Common myeloid progenitor, CD34-positive (primary cell): Measurements from ENCODE around the gene CCR7.

Experiments used
- CTCF ChIA-PET: fragments of 350-600 bp; sonication (Branson Sonifier 250); formaldehyde crosslinking; loops from one replicate; lab custom pipeline; 2021; ENCODE audit warnings: antibody characterized with exemption; lab: Charles Lee
- POLR2A ChIA-PET: fragments of 350-600 bp; sonication (Branson Sonifier 250); formaldehyde crosslinking; loops from one replicate; lab custom pipeline; 2021; ENCODE audit warnings: antibody characterized with exemption; lab: Charles Lee
- DNase-seq, 3 donors: peaks; one replicate each; pipeline versions ENCODE4 v3.0.0 to v3.0.0-alpha.2; 2013
- H3K27ac ChIP-seq, 2 experiments: 1 replicate in 1 of 2; 2 replicates in 1 of 2; pipeline ENCODE4 v1.7.0; 2013; ENCODE audit warnings: inconsistent platforms in 2 of 2, low read length in 2 of 2, mild to moderate bottlenecking in 2 of 2, low read depth in 1 of 2, moderate library complexity in 1 of 2; ENCODE audit not compliant: severe bottlenecking in 2 of 2, insufficient read depth in 1 of 2, poor library complexity in 1 of 2
- H3K27me3 ChIP-seq, 5 experiments: replicated peaks in 2 of 5; 1 replicate in 3 of 5; 2 replicates in 2 of 5; pipeline versions ENCODE4 v1.6.1 to v1.7.0; 2013; ENCODE audit warnings: low read length in 4 of 5, mild to moderate bottlenecking in 2 of 5, moderate library complexity in 2 of 5, inconsistent platforms in 1 of 5; ENCODE audit not compliant: insufficient read depth in 5 of 5, control insufficient read depth in 4 of 5
- H3K36me3 ChIP-seq, 4 experiments: 1 replicate in 2 of 4; 2 replicates in 2 of 4; pipeline versions ENCODE4 v1.6.1 to v1.7.0; 2013; ENCODE audit warnings: low read length in 3 of 4, control low read depth in 1 of 4, mild to moderate bottlenecking in 1 of 4; ENCODE audit not compliant: control insufficient read depth in 4 of 4, insufficient read depth in 4 of 4
- H3K4me1 ChIP-seq, 4 experiments: 1 replicate in 3 of 4; 2 replicates in 1 of 4; pipeline versions ENCODE4 v1.6.1 to v1.7.1; 2013; ENCODE audit warnings: low read length in 3 of 4, mild to moderate bottlenecking in 3 of 4, control low read depth in 1 of 4, inconsistent platforms in 1 of 4, moderate library complexity in 1 of 4; ENCODE audit not compliant: control insufficient read depth in 4 of 4, insufficient read depth in 4 of 4; ENCODE audit errors: control extremely low read depth in 1 of 4
- H3K4me3 ChIP-seq, 7 experiments: 1 replicate in 4 of 7; 2 replicates in 3 of 7; pipeline versions ENCODE4 v1.5.1 to v1.7.0; 2013; ENCODE audit warnings: mild to moderate bottlenecking in 7 of 7, low read length in 6 of 7, moderate library complexity in 6 of 7, inconsistent platforms in 2 of 7, low read depth in 2 of 7, control low read depth in 1 of 7; ENCODE audit not compliant: insufficient read depth in 4 of 7, control insufficient read depth in 1 of 7; ENCODE audit errors: extremely low read depth in 1 of 7
- H3K9me3 ChIP-seq, 5 experiments: 1 replicate in 4 of 5; 2 replicates in 1 of 5; pipeline versions ENCODE4 v1.6.1 to v1.7.1; 2013; ENCODE audit warnings: low read length in 4 of 5, mild to moderate bottlenecking in 2 of 5, inconsistent platforms in 1 of 5, low read depth in 1 of 5, moderate library complexity in 1 of 5; ENCODE audit not compliant: control insufficient read depth in 4 of 5, insufficient read depth in 2 of 5; ENCODE audit errors: control extremely low read depth in 1 of 5
- WGBS: methylation state at CpG from one replicate; pipeline ENCODE4 v1.1.5; 2013; ENCODE audit not compliant: insufficient coverage; 5-methylcytosine and 5-hydroxymethylcytosine counted together

CCR7 gene

DNA sequence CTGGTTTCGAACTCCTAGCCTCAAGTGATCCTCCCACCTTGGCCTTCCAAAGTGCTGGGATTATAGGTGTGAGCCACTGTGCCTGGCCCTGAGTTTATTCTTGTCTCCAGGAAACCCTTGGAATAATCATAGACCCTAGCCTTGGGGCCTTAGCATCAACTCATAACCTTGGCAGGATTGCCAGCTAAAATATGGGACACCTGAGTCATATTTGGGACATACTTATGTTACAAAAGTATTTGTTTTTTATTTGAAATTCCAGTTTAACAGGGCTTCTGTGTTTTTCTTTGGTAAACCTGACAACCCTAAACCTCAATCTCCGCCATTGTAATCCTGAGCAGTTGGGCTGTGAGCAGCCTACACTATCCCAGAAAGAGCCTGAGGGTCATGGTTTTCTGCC is 35.3 kb downstream of the CCR7 start:
- no peaks in the 10 kb centered on the region for H3K36me3 ChIP-seq
- no peak overlapping the region for H3K4me3 ChIP-seq
- H3K4me1 ChIP-seq, result peaks cover 4 to 19% (median 9%) of the 10 kb centered on the region in 4 experiments
- no peak for DNase-seq
- no peak overlapping the region for H3K27ac ChIP-seq
- H3K27me3 ChIP-seq, result peaks cover 0 to 9% (median 0%) of the 10 kb centered on the region in 5 experiments
- CTCF ChIA-PET, result interaction anchor here (0.5 to 20.2 kb wide), 6 partner anchors 25 to 168 kb away, joined by 3 to 401 read pairs (median 12); partner anchors contain the start of genes CCR7, GJD3 and IGFBP4
- POLR2A ChIA-PET, result no interaction called here
- peaks cover 0 to 9% (median 2%) of the 10 kb centered on the region in 5 experiments for H3K9me3 ChIP-seq
- WGBS, result 100% methylated on average over 1 of the region's 2 CpGs

DNA sequence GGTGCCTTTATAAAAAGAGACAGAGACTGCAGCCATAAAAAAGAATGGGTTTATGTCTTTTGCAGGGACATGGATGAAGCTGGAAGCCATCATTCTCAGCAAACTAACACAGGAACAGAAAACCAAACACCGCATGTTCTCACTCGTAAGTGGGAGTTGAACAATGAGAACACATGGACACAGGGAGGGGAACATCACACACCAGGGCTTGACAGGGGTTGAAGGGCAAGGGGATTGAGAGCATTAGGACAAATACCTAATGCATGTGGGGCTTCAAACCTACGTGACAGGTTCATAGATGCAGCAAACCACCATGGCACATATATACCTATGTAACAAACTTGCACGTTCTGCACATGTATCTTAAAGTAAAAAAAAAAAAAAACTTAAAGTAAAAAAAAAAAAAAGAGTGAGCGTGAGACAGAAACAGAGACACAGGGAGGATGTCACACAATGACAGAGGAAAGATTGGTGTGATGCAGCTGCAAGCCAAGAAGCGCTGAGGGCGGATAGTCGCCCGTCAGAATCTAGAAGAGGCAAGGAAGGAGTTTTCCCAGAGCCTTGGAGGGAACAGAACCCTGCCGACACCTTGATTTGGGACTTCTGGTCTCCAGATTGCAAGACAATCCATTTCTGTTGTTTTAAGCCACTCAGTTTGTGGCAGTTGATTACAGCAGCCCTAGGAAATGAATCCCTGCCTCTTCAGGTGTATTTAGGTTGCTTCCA is 36.4 kb downstream of the CCR7 start:
- H3K27ac ChIP-seq, result no peak overlapping the region
- H3K9me3 ChIP-seq, result peaks cover 0 to 13% (median 2%) of the 10 kb centered on the region in 5 experiments

DNA sequence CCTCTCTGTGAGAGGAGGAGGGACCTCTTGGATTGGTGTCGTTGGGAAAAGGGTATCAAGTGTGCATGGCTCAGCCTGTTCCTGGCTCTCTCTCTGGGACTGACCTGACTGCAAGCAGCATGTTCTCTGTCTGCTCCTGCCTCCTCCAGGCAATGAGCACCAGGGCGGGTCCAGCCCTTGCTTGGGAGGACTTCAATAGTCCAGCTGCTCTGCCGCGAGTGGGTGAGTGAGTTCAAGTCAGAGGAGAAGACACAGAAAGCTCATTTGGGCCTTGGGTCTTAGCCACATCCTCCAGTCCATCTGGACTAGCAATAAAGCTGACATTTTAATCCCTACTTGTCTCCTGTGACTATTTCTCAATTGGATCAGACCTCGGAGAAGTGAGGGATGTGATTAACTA is 38.6 kb downstream of the CCR7 start:
- H3K27ac ChIP-seq, result no peak overlapping the region
- CTCF ChIA-PET, result interaction anchor here (0.6 to 20.2 kb wide), 4 partner anchors 10 to 168 kb away, joined by 3 to 401 read pairs (median 5); partner anchors contain the start of gene CCR7

More for the DNA sequence above, 36.4 kb downstream of the CCR7 start:
- peaks cover 0 to 9% (median 0%) of the 10 kb centered on the region in 5 experiments for H3K27me3 ChIP-seq
- H3K4me3 ChIP-seq, result no peak overlapping the region
- H3K4me1 ChIP-seq, result peaks cover 3 to 11% (median 7%) of the 10 kb centered on the region in 4 experiments
- DNase-seq, result no peak
- ChIA-PET CTCF (interaction anchor here (1.2 to 20.2 kb wide), 4 partner anchors 26 to 88 kb away, joined by 3 to 401 read pairs (median 34); partner anchors contain the start of genes CCR7 and IGFBP4), POLR2A (interaction anchor here (0.9 kb wide), 1 partner anchor 66 kb away, joined by 3 read pairs; no protein-coding TSS in a partner anchor)
- WGBS, result 98% methylated on average over 6 of the region's 10 CpGs
- H3K36me3 ChIP-seq, result no peaks in the 10 kb centered on the region

DNA sequence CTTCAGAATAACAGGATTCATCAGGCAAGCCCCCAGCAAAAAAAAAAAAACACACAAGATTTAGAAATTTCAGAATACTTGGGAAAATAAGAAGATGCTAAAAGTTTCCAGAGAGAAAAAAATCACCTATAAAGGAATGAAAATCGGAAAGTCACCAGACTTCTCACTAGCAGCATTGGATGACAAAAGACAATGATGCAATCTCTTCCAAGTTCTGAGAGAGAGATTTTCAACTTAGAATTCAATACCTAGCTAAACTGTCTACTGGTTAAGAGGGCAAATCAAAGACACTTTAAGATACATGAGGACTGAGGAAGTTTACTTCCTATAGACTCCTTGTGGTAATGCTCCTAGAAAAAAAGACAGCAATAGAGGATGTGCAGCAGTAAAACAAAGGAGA is 40.0 kb downstream of the CCR7 start:
- CTCF ChIA-PET, result interaction anchor here (0.9 to 20.2 kb wide), 8 partner anchors 9 to 76 kb away, joined by 3 to 401 read pairs (median 4); partner anchors contain the start of gene CCR7
- peaks cover 0 to 20% (median 2%) of the 10 kb centered on the region in 5 experiments for H3K27me3 ChIP-seq

More for the DNA sequence above, 38.6 kb downstream of the CCR7 start:
- 79% methylated on average over 4 of the region's 5 CpGs for WGBS
- H3K9me3 ChIP-seq, result peaks cover 0 to 17% (median 2%) of the 10 kb centered on the region in 5 experiments
- no peak for DNase-seq
- no peaks in the 10 kb centered on the region for H3K4me1 ChIP-seq
- no peak overlapping the region for H3K4me3 ChIP-seq
- POLR2A ChIA-PET, result no interaction called here
- peaks cover 0 to 13% (median 0%) of the 10 kb centered on the region in 5 experiments for H3K27me3 ChIP-seq
- H3K36me3 ChIP-seq, result no peaks in the 10 kb centered on the region

DNA sequence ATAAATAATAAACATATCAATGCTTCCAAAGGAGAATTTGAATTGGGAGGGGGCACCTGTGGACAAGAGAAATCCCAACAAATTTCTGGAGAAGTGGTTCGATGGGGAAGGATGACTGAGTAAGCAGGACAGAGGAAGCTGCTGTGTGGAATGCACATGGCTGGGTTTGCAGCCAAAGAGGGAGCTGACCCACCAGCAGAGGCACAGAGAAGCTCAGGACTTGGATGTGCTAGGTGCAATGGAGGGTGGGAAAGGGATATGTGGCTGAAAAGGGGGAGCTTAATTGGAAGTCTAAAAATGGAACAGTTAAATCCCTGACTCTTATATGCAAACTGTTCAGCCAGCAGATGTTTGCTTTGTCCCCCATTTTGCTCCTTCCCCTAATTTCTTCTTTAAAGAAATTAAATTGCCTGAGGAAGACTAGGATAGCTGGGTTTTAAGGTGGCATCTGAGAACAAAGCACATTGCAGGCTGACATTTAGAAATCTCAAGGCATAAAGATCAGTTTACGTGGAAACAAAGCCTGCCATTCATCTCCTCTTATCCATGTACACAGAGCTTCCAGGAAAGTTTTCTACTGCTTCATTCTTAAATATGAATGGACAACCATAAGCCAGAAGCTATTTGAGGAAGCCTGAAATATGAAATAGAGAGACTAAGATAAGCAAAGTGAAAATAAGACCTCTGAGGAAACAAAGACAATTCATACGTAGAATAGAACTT is 40.9 kb downstream of the CCR7 start:
- H3K9me3 ChIP-seq, result peaks cover 0 to 17% (median 2%) of the 10 kb centered on the region in 5 experiments
- 86% methylated on average over 2 of the region's 3 CpGs for WGBS
- ChIA-PET POLR2A (no interaction called here), CTCF (interaction anchor here (0.7 to 20.2 kb wide), 6 partner anchors 9 to 107 kb away, joined by 3 to 401 read pairs (median 4); partner anchors contain the start of genes CCR7 and TOP2A)
- no peaks in the 10 kb centered on the region for H3K36me3 ChIP-seq
- no peak overlapping the region for H3K4me3 ChIP-seq
- H3K4me1 ChIP-seq, result no peaks in the 10 kb centered on the region
- H3K27ac ChIP-seq, result no peak overlapping the region
- peaks cover 0 to 22% (median 2%) of the 10 kb centered on the region in 5 experiments for H3K27me3 ChIP-seq
- DNase-seq, result no peak

More for the DNA sequence above, 40.0 kb downstream of the CCR7 start:
- no peaks in the 10 kb centered on the region for H3K36me3 ChIP-seq
- H3K27ac ChIP-seq, result no peak overlapping the region
- no peak for DNase-seq
- WGBS, result no CpG with 5 or more reads among the region's 1 CpG
- POLR2A ChIA-PET, result no interaction called here
- peaks cover 0 to 17% (median 2%) of the 10 kb centered on the region in 5 experiments for H3K9me3 ChIP-seq
- no peak overlapping the region for H3K4me3 ChIP-seq
- no peaks in the 10 kb centered on the region for H3K4me1 ChIP-seq

DNA sequence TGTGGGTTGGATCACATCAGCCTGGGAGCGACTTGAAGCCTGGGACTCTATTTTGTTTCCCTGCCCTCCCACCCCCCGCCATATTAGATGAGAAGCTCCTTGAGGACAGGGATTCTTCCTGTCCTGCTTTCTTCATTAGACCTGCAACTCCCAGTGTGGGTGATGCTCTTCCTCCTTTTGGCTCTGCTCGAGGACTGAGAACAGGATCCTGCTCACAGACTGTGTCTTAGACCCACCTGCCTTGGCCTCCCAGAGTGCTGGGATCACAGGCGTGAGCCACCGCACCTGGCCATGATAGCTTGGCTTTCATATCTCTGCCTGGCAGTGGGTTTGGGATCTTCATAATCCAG is 42.3 kb downstream of the CCR7 start:
- ChIA-PET POLR2A (interaction anchor here (0.7 kb wide), 1 partner anchor 67 kb away, joined by 3 read pairs; no protein-coding TSS in a partner anchor), CTCF (interaction anchor here (1.1 to 20.2 kb wide), 2 partner anchors 10 to 32 kb away, joined by 10 to 401 read pairs; partner anchors contain the start of gene CCR7)
- 100% methylated on average over 2 of the region's 5 CpGs for WGBS
- no peak for DNase-seq
- Histone ChIP-seq H3K9me3 (peaks cover 0 to 17% (median 2%) of the 10 kb centered on the region in 5 experiments), H3K36me3 (no peaks in the 10 kb centered on the region), H3K27ac (no peak overlapping the region), H3K27me3 (peaks cover 0 to 33% (median 7%) of the 10 kb centered on the region in 5 experiments), H3K4me3 (no peak overlapping the region), H3K4me1 (peaks cover 0 to 4% (median 3%) of the 10 kb centered on the region in 4 experiments)
